KG1 (cell line): Measurements from ENCODE around the gene STRADB.
"Not testable (repeated sequence)": the region's sequence is repeated elsewhere in the genome, so short reads cannot be mapped to it uniquely, and the experiment has no call there.

Source experiments
- DNase-seq: peaks from one replicate; lab custom pipeline; 2025; lab: John Stamatoyannopoulos, UW

STRADB gene

GRCh38 chr2:201430839-201431238 is 20.7 kb upstream of the STRADB start:
- no peak for DNase-seq

GRCh38 chr2:201432038-201432620 is 19.4 kb upstream of the STRADB start:
- DNase-seq = no peak

- DNase-seq = no peak
Measured at GRCh38 chr2:201432621-201433393, 18.7 kb upstream of the STRADB start.

GRCh38 chr2:201433394-201433995 is 18.0 kb upstream of the STRADB start:
- DNase-seq = no peak

GRCh38 chr2:201436141-201436540 is 15.4 kb upstream of the STRADB start:
- DNase-seq = no peak

- DNase-seq = not testable (repeated sequence)
Measured at GRCh38 chr2:201439336-201439922, 12.1 kb upstream of the STRADB start.

GRCh38 chr2:201440182-201440581 is 11.4 kb upstream of the STRADB start:
- no peak for DNase-seq

- DNase-seq = no peak
Measured at GRCh38 chr2:201441409-201441808, 10.1 kb upstream of the STRADB start.

- no peak for DNase-seq
Measured at GRCh38 chr2:201444746-201445465, 6.6 kb upstream of the STRADB start.

- no peak for DNase-seq
Measured at GRCh38 chr2:201447086-201447485, 4.5 kb upstream of the STRADB start.

- DNase-seq = no peak
Measured at GRCh38 chr2:201448061-201448460, 3.5 kb upstream of the STRADB start.

- no peak for DNase-seq
Measured at GRCh38 chr2:201448701-201449100, 2.8 kb upstream of the STRADB start.

- DNase-seq = no peak
Measured at GRCh38 chr2:201450954-201451291, 617 bp upstream of the STRADB start.

- no peak for DNase-seq
Measured at GRCh38 chr2:201452058-201452921, 750 bp downstream of the STRADB start.

GRCh38 chr2:201452922-201453643 is 1.5 kb downstream of the STRADB start:
- DNase-seq = no peak

- no peak for DNase-seq
Measured at GRCh38 chr2:201458381-201458780, 6.8 kb downstream of the STRADB start.

- no peak for DNase-seq
Measured at GRCh38 chr2:201460532-201460931, 9.0 kb downstream of the STRADB start.

- no peak for DNase-seq
Measured at GRCh38 chr2:201464547-201464946, 13.0 kb downstream of the STRADB start.

GRCh38 chr2:201465524-201465971 is 14.0 kb downstream of the STRADB start:
- DNase-seq = no peak

- no peak for DNase-seq
Measured at GRCh38 chr2:201466050-201466675, 14.6 kb downstream of the STRADB start.
